GM21360 (cell line): ENCODE data around the gene MED27.

ENCODE experiments used
- ATAC-seq: cut with Tn5 transposase; IDR thresholded peaks from one replicate; pipeline ENCODE4 v1.9.1; 2021; ENCODE audit warnings: mild to moderate bottlenecking, moderate library complexity; ENCODE audit not compliant: unreplicated experiment

Gene MED27

DNA sequence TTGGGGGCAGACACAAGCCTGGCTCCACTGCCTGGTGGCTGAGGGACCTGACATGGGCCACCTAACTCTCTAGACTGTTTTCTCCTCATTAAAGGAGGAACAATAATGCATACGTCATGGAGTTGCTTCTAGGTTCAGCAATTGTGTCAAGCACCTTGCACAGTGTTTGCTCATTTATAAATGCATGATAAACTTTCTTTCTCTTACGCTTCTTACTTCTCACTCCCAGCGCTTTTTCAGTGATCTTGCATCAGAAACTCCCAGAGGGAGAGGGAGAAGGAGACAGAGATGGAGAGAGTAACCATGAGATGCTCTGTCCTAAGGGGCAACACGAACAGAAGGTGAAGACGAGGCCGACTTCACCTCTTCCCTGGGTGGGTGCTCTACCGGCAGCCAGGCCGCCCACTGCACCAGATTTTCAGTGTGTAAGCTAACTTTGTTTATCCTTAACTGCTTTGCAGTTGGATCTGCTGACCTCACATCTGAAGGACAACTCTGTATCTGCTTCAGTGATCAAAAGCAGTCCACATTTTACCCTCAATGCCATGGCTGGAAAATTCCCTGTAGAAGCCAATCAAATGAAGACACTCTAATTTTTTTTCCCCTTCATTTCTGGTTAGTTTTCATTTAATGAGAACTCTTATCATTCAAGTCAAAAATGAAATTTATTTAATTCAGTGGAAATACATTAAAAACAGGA is 35.3 kb downstream of the MED27 start:
- no peak for ATAC-seq

DNA sequence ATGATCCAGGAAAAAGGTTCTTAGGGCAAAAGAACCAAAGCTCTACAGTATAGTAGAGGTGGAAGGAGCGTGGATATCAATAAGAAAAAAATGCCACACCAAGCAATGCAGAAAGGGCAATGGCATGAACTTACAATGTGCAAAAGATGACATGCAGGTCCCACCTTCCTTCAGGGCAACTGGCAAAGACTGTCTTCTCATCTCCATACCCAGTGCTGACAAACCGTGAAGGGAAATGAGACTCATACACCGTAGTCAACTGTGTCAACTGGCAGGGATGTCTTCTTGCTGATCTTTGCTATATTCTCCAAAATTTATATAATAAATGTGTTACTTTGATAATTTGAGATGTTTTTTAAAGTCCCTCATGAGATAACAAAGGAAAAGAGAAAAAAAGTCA is 36.0 kb downstream of the MED27 start:
- ATAC-seq: no peak

- no peak for ATAC-seq
Measured at GRCh38 chr9:132042324-132042723, 37.3 kb downstream of the MED27 start.

DNA sequence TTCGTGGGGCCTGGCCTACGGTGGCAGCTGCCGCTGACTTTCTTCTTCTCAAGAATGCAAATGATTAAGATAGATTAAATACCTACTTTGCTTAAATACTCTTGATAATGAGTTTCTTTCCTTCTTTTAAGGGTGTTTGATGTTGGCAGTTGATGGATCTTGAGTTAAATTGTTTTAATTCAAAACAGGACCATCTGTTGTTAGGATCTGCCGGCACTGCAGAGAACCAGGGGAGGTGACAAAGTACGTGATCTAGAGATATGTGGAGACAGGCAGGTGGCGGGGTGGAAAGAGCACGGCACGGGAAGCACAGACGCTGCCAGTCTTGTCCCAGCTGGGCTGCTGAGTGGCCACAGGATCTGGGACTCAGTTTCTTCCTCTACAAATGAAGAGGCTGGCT is 37.9 kb downstream of the MED27 start:
- no peak for ATAC-seq

DNA sequence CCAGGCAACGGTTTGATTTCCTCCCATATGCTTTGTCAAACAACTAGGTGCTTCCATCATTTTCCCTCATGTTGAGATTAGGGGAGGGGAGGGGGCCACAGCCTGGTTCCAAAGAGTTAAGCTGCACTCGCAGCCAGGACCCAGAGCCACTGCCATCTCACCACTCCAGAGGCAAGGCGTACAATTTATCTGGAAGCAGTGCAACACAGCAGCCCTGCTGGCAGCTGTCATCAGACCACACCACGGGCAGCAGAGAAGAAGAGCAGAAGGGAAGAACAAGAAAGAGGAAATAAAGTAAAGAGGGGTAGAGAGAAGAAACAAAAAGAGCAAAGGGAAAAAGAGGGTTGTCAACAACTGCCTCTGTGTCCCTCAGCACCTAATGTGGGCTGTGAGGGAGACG is 38.9 kb downstream of the MED27 start:
- ATAC-seq: no peak

DNA sequence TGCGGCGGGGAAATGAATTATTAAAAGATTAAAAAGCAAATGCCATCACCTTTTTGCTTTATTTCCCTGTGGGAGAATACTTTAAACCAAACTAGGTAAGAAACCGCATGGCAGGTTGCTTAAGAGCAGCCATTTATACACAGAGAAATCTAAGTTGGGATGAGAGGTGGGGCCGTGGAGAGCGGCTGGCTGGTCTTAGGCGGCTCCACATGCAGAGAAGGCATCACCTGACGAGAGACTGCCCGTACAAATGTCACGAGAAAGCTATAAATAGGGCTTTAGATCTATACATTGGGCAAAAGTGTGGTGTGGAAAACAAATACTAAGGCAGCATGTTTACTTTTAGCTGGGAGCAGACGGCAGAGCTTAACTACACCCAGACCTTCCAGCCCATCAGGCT is 39.4 kb downstream of the MED27 start:
- no peak for ATAC-seq

DNA sequence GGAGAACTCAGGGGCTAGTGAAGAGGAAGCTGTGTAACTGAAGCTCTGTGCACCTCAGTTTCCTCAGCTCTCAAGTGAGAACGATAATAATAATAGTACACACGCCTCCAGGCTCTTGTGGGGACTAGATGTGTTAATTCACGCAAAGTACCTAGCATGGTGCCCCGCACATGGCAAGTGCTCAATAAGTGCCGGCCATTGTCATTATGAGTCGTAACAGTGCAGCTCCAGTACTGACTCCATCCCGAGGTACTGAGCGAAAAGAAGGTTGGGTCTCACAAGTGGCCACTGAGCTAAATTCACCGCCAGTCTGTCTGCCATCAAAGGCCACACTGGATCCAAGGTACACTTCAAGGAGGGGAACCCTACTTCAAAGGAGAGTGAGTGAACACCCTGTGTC is 40.4 kb downstream of the MED27 start:
- ATAC-seq: no peak

DNA sequence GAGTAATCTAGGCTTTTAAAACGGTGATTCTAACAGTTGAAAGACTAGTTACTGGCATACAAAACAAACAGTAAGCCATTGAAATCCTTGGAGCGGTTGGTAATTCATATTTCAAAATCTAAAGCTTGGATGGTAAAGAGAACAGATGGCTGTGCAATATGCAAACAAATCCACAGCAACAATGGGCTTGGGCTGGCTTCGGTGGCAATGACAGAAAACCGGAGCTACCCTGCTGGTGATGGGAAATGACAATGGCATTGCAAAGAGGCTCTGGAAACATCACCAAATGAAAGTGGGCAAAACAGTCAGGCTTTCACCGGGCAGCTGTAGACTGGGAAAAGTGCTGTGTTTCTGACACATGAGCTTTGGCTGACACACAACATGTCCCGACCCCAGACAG is 42.2 kb downstream of the MED27 start:
- ATAC-seq: no peak

- no peak for ATAC-seq
Measured at GRCh38 chr9:132036521-132036920, 43.1 kb downstream of the MED27 start.

DNA sequence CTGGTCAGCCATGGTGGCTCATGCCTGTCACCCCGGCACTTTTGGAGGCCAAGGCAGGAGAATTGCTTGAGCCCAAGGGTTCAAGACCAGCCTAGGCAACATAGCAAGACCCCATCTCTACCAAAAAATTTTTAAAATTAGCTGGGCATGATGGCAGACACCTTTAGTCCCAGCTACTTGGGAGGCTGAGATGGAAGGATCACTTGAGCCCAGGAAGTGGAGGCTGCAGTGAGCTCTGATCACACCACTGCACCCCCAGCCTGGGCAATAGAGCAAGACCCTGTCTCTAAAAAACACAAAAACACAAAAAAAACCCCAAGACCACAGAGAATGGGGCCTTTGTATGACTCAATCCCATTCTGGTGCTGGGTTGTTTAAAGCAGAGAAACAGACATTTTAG is 44.0 kb downstream of the MED27 start:
- ATAC-seq: no peak

DNA sequence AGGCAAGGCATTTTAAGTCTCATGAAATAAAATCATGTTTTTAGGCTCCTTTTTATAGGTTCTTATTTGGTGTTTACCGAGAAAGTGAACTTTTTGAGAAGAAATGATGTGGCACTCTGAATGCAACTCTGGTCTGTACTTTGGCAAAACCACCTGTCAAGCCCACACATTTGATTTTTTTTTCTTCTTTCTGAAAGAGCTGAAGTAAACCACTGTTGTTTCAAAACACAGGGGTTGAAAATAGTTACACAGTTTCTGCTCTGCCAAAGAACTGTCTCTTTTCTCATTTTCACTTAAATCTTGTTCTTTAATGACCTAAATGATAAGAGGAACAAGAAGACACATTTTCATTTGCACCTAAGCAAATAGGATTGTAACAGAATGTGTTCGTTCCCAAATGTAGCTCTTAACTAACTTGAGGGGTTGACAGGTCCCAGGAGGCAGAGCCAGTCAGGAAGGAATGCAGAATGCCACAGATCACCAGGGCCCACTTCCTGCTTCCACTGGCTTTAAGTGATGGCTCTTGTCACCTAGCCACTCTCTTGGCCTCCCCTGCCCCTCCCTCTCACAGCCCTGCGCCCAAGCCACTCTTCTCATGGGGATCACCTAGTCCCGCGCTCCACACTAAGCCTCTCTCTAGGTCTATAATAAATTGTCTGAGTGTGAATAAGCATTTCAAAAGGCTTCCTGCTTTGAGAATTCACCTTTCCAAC is 47.3 kb downstream of the MED27 start:
- no peak for ATAC-seq

GRCh38 chr9:132031467-132032237 is 48.0 kb downstream of the MED27 start:
- no peak for ATAC-seq

DNA sequence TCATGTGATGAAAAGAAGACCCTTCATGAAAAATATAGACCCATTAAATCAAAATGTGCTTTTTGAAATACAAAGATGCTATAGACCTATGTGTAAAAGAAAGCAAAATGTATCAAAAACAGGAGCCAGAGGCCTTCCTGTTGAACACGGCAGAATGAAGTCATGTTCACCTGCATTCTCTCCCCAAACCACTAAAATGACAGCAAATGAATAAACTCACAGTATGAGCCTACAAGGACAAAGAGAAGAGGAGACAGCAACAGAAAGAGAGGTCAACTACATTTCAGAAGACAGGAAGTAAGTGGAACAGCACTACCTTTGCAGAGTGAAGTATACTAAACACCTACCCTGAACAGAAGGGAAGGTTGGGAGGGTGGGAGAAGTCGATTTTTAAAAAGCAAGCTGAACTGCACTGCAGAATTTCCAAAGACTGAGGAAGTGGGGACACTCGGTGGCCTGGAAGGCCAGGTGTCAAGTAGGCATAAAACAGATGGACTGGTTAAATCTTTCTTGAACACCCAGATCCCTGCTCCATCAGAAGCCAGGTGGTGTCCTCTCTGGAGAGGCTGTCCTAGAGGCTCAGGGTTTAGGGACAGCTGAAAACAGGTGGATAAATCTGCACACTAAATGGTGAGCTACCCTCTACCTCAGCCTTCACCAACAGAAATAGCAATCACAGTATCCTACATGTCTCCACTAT is 48.9 kb downstream of the MED27 start:
- no peak for ATAC-seq

GRCh38 chr9:132027752-132028663 is 51.7 kb downstream of the MED27 start:
- no peak for ATAC-seq

DNA sequence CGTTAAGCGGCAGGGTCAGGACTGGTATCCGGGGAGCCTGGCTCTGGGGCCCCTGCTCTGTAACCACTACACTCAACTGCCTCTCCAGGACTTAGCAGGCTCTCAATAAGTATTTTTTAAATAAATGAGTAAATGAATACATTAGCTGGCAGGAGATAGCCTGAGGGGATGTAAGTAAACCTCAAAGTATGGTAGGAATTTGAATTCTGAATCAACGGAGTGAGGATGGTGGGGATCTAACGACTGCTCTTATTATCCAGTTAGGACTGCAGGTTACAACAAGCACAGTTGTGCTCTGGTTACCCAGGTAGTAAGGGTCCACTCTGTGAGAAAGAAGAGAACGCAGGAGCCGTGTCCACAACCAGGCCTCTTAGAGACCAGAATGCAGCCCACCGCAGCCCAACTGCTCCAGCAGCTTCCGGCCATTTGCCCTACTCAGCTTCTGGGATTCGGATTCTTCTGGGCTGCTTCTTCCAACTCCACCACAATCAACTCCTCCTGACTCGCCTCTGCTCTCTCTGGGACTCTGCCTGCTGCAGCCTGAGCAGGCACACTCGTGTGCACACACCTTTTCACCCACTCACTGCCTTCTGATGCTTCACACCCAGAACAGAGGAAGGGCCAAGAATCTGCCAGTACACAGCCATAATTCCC is 52.6 kb downstream of the MED27 start:
- no peak for ATAC-seq

GRCh38 chr9:132025766-132026165 is 53.9 kb downstream of the MED27 start:
- ATAC-seq: no peak

- no peak for ATAC-seq
Measured at GRCh38 chr9:132024589-132024988, 55.1 kb downstream of the MED27 start.

- no peak for ATAC-seq
Measured at GRCh38 chr9:132023419-132024180, 56.1 kb downstream of the MED27 start.
